Hematopoietic multipotent progenitor cell treated with erythropoietin and hydrocortisone succinate and interleukin-3 and kit ligand, for 15 days (in vitro differentiated cells): ENCODE data around the gene HOXB7.
A peak's percentile ranks its signal among the peaks of the same experiment; 100 is the strongest.

ENCODE experiments used
- DNase-seq: peaks from one replicate; pipeline ENCODE4 v3.0.0-alpha.2; 2015; ENCODE audit warnings: low spot score

The HOXB7 gene

DNA sequence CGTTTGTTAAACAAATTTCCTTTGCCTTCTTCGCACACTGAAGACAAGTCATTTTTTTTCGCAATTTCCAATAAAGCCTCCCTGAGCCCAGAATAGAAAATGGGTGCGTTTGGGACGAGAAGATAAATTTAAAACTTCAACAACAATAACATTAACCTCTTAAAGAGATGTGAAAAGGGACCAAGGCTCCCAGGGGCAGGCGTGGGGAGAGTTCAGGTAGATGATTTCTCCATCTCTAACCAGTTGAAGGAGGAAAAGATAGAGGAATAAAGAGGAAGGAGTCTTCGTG, 31.4 kb downstream of the HOXB7 start:
- no peak for DNase-seq

DNA sequence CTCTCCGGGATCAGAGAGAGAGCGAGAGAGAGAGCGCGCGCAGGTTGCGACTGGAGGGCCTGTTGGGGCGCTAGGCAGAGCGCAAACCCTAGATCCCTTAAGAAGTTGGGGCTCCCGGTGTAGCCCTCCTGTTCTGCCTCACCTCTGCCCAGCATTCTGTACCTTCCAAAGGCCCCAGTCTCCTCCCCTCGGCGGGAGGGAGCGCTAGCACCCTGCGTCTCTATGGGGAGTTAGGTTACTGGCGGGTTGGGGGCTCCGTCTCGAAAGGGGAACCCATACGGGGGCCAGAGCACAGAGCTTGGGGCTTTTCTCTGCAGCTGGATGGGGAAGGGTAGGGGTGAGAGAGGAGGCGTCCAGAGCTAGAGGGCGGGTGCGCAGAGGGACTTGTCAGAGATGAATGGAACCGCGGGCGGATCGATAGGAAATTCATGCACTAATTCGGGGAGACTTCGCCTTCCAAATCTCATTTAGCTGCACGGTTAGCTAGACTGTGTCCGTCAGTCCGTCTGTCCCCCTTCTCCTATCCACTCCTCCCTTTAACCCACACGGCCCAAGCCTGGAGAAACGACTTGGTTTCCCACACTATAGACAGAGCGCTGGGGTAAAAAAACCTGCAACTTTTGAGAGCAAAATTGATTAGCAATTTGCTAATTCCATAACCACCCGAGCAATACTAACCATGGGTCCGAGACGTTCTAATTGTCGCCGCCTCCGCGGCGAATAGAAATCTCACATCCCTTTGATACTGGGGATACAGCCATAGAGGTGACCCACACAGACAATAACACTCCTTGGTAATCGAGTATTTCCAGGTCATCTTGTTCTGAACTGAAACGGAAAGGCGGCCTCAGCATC, 32.0 kb downstream of the HOXB7 start:
- DNase-seq = no peak

DNA sequence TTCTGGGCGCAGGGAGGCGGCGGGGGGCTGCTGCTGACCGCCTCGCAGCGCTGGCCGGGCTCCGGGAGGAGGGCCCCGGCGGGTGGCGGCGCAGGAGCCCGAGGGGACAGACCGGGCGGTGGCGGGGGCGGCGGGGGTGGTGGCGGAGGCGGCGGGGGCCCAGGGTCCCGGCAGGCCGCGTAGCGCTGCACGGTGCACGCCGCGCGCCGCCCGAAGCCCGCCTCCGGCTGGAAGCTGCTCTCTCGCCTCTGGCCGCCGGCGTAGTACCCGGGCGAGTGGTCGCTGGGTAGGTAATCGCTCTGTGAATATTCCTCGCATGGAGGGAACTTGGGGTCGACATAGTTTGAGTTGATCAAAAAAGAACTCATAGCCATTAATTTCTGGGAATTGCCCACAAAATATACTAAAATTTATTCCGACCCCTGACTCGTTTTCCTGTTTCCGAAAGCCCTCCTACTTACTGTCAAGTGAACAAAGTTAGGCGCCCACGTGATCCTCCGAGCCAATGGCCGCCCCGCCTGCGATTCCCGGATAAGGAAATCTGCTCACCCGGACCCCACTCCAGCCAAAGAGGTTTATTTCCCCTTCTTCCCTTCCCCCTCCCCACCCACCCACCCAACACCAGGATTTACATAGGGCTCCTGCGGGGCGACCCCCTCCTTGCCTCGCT, 32.7 kb downstream of the HOXB7 start, which contains the start of gene HOXB4:
TSS of gene HOXB4 (minus strand) at position 405 of the 670 bp plus-strand sequence. CDS start at position 374, 31 bp downstream.
- DNase-seq = peak; percentile 62

DNA sequence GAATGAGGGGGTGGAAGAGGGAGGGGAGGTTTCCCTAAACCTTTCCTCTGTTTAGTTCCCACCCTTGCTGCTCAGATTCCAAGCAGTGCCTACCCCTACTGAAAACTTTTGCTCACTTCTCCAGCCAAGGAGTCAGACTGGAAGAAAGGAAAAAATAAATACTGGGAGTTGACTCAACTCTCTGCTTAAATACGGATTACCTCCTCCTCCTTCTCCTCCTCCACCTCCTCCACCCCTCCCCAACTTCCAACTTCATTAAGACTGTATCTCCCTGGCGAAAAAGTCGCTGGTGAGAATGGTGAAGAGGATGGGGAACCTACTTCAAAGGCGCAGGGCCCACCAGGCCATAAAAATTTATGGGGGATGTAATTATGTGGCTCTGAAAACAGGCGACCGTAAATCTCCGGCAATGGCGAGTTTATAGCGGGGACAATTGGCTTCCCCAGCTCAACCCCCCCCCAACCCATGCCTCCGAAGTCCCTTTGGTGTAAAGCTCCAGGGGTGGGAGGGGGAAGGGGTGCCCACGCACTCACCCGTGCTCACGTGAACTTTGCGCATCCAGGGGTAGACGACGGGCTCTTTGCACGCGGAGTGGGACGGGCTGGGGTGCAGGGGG, 33.4 kb downstream of the HOXB7 start:
- DNase-seq = no peak

DNA sequence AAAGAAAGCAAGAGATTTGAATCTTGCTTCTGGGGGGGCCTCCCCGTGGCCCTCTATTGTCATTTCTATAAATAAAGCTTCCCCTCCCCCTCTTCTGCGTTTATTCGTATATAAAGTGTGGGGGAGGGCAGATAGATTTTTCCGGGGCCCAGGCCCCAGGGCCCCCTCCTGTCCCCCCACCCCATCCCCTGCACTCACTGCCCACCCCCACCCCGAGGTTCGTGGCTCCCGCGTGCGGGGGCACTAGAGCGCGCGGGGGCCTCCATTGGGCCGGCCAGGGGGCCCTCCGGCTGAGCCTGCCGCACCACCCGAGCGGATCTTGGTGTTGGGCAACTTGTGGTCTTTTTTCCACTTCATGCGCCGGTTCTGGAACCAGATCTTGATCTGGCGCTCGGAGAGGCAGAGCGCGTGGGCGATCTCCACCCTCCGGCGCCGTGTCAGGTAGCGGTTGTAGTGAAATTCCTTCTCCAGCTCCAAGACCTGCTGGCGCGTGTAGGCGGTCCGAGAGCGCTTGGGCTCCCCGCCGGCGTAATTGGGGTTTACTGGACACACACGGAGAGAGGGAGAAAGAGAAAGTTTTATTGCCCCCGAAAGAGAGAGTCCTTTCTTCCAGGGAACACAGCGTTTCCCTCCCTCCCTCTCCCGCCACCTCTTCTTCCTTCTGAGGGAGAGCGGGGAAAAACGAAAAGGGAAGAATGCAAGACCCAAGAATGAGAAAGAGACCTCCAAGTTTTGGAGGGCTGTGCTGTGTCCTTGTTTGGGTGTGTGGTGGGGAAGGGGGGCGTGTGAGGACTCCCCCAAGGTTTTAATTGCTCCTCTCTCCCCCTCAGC, 34.1 kb downstream of the HOXB7 start:
- peak; percentile 41 for DNase-seq

DNA sequence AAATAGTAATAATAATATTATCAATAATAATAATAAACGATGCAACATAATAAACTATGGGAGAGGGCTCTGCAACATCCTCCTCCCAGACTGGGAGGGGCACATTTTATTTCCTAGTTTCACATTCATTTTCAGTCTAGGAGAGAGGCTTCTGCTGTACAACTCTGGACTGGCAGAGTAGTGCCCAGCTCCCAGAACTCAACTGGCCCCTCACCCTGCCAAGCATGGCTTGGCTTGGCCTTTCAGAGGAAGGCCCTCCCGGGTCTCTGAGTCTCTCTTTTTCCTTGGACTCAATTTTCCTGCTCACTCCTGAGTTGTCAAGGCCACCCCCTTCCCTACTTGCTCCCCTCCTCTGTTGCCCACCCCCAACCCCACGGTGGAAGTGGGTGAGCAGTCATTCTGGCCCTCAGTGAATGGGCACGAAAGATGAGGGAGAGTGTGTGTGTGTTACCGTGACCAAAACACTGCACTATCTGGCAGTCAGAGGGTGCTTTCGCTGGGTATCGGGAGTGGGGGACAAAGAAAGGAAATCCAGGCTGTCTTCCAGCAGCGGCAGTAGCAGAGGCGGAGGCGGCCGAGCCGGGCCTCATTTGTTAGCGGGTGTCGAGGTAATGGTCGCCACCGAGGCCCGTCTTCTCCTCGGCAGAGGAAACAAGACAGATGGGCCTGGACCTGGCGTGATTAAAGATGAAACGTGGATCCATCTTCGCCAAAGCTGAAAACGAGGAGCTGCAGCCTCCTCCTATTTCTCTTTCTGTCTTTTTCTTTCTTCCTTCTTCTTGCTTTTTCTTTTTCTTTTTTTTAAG, 34.9 kb downstream of the HOXB7 start:
- DNase-seq = no peak

DNA sequence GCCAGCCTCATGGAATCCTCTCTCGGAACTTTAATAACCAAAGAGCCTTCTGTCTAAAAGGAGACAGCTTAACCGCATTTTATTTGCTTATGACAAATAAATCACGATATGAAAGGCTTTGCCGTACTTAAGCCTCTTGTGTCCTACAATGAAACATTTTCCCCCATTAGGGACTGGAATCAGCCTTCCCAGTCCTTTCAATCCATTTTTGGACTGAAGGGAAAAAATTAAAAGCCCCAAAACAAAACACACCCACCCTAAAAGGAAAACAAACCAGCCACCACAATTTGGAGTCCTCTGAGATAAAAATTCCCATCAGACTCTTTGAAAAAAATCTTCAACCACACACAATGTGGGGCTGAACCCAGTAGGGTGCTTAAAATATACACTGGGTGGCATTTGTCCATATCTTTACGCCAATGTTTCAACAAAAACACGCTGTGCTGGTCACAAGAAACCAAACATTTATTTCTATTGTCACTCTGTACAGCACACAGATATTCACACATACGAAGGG, 35.7 kb downstream of the HOXB7 start:
- DNase-seq = no peak

DNA sequence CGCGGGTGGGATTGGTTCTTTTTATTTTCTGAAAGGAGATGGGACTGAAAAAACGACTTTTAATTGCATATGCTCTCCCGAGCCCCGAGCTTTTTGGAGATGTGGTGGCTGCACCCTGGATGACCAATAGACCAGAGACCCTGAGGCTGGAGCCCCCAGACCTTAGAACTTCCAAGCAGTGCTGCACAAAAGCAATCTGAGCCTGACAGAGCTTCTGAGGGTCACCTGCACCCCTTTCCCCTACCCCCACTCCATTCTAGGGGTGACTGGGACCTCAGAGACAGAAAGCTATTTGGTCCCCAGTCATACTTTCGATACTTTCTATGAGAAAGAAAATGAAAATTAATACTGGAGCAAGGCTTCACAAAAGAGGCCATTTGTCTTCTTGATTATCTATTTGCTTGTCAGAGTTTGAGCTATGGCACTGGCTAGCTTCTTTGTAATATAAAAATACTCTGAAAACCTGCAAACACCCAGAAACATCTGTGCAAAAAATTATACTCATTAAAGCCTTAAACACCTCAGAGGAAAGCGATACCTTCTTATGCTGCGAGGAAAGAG, 36.2 kb downstream of the HOXB7 start:
- DNase-seq = no peak

DNA sequence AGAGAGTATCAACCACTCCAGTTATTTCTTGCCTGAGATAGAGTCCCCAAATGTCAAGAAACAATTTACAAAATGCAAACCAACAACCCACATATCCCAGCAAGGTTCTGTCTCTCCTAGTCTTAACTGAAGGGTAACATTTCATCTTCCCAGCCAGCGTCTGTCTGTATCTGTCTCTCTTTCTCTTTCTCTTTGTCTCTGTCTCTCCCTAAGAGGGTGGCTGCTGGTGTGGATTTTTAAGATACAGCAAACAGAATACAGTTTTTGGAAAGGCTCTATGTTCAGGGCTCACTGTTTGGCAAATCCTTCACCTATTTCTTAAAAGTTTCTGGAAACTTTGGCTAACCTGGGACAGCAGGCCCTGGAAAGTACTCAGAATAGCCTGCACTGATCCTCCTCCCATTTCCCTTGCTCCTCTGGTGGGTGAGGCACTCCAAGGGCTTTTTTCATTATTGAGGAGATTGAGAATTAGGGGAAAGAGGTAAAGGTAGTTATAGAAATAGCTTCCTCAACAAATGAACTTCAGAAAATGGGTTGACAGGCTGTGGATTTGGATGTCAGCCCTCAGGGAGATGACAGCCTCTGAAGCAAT, 38.9 kb downstream of the HOXB7 start:
- DNase-seq = no peak

DNA sequence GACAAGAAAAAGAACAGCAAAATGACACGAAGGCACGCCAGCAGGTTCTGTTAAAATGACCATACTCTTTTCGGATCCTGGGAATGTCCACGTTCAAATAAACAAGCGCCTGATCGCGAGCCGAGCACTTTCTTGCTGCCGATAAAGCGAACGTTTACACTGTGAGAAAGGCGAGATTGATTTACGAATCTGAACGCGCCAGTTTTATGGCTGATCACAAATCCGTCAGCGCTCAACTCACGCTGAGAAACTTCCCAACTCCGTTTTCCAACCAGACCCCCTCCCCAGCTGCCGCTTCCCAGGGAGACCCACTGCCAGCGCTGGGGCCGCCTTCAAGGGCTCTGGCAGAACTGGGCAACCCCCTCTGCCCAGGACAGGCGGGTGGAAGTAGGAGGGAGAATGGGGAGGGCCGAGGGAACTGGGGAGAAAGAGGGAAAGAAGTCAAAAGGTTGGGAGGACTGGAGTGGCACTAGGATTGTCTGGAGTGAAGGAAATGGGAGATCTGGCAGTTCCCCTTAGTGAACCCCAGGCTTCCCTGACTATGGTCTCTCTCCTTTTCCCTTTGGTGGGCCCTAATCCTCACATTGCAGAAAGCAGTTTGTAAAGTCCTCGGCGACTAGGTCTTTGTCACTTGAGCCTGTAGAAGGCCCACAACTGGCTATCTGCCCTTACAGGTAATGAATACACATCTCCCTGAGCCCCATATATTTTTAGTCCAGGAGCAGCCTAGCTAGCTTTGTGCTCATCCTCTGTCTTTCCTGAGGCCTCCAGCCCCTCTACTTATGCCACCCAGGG, 39.6 kb downstream of the HOXB7 start:
- no peak for DNase-seq

DNA sequence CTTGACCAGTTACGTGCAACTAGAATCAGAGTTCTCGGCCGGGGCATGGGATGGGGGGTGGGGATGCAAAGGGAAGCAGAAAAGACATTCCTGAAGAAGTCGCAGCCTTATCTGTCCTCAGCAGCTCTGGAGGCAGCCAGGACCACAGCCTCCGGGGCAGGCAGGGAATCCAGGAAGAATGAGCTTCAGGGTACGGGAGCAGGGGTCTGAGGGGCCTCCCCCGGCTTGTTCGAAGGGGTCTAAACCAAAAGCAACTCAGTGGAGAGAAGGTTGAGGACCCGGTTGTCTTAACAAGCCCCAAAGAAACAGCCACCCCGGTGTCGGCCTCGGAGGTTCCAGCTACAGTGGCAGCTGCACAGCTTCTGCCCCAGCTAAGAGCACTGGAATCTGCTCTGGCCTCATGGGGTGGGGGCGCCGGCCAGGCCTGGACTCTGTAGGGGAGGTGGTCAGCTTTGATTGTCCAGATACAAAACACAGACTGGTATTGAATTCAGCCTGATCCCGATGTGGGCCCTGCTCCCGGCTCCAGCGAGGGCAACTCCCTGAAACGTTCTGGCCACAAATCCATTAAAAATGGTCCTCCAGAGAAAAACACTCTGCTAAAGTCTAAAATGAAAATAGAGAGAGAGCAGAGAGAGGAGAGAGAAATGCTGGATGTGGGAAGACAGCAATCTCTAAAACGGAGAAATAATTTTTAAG, 40.3 kb downstream of the HOXB7 start:
- no peak for DNase-seq

DNA sequence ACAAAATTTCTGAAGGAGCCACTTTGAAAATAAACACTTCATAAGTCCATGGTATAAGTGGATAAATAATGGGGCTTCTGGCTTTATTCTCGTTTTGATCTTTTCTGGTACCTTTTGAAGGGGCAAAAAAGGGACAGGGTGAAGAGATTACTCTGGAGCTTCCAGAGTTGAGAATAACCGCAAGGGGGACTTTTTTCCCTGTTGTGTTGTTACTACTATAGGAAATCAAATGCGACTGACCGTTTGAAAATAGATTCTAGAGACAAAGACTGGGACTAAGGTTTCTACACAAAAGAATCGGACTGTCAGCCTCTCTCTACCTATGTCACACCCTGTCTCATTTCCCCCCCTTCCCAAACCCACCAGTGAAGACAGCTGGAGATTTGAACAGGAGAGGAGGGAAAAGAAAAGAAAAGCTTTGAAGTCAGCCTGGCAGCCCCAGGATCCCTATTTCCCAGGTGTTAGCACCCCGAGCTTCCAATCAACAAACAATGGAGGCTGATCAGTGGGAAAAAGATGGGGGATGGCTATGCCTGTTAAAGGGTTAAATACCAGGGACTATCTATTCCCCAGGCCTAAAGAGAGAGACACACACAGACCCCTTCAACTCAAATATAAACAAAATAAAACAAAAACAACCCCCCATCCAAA, 41.0 kb downstream of the HOXB7 start:
- DNase-seq = no peak

DNA sequence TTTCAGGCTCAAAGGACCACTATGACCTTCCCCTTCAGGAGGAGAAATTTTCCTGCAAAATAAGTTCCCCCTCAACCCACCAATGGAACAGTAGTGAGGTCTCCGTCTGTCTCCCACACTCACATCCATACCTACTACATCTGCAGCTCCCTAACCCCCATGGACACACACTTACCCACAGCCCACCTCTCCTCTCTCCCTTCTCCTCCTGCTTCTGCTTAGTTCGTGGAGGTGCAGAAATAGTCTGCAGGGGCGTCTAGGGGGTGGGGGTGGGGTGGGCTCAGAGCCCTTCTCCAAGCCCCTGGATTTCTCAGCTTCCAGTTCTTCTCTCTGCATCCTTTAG, 41.6 kb downstream of the HOXB7 start:
- no peak for DNase-seq

DNA sequence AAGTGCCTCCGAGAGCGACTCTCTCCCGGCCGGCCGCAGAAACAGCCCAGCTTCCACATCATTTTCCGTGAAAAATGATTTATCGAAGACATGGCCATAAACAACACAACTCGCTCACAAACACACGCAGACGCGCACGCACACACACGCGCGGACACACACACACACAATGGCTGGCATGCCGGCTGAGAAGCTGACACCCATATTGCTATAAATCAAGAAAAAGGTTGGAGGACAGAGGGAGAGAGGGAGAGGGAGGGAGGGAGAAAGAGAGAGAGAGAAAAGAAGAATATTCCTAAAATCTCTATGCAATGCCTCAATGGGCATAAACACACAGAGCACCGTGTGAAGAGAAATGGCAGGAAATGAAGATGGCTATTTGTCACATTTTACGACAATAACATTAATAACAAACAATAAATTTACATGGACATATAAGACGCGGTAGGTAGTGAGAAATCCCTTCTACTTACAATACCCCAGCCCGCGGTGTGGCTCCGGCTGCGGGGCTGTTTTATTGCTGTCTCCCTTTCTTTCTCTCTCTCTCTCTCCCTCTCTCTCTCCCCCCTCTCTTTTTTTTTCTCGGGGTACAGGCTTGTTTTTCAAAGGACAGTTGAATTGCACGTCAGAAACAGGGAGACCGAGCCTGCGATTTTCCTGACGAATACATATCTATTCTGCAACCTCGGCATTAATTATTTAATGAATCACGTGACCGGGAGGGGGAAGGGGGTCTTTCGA, 42.1 kb downstream of the HOXB7 start:
- no peak for DNase-seq

DNA sequence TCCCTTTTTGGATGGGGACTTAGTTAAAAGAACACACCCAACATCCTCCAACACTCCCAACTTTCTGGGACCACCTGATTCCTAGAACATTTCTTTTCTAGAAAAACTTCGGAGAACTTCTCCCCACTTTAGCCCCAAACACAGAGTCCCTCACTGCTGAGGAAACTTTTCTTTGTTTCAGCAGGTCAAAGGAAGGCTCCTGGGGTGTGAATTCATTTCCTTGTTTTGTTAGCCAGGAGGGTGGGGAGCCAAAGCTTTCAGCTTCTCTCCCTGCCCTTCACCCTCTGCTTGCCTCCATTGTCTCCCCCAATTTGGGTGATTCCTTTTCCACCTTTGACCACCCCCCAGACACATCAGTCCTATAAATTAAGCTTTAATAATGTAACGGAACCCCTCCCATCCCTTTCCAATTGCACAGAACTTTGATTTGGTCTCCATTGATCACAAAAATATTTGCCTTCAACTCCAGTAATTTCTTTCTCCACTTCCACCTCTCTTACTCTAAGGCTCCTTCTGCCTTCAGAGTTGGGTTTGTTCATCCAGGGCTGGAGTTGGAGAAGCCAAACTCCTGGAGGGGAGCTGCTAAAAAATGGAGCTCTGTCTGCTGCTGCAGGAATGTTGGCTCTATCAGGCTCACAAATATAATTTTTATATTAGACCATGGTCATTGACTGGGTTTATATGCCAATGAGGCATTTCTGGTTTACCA, 43.0 kb downstream of the HOXB7 start:
- DNase-seq = no peak

DNA sequence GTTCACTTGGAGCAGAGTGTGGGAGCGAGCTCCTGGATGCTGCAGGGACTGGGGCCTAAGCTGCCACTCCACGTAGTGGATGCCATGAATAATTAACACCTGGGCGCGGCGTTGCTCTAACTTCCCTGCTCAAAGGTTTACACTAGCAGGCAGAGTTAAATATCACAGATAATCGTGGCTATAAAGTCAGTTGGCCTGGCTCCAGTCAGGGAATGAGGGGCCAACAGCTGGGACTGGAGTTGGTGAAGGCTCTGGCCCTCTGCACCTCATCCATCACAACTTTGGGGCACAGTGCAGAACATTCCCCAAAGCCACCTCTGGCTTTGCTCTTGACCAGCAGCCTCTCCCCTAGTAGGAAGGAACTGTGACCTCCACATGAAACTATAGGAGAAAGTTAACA, 43.6 kb downstream of the HOXB7 start:
- no peak for DNase-seq

DNA sequence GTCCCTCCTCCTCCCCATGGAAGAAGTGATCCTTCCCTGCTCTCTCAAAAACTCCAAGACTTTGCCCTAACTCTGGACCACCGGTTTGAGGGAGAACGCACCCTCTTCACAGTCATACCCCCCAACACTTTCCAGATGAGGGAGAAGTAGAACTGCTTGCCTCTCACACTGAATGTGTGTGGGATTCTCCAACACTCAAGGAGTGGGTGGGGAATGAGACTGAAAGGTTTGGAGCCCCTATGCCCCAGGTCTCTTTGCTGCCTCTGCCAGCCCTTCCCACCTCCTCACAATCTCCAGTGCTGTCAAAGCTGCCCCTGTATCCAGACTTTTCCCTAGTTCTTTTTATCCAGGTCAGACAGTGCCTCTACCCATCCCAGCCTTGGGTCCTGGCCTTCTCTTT, 44.1 kb downstream of the HOXB7 start:
- DNase-seq = no peak
